ENCODE data around the gene TBX2.
A peak's percentile ranks its signal among the peaks of the same experiment; 100 is the strongest.

TBX2 gene

DNA sequence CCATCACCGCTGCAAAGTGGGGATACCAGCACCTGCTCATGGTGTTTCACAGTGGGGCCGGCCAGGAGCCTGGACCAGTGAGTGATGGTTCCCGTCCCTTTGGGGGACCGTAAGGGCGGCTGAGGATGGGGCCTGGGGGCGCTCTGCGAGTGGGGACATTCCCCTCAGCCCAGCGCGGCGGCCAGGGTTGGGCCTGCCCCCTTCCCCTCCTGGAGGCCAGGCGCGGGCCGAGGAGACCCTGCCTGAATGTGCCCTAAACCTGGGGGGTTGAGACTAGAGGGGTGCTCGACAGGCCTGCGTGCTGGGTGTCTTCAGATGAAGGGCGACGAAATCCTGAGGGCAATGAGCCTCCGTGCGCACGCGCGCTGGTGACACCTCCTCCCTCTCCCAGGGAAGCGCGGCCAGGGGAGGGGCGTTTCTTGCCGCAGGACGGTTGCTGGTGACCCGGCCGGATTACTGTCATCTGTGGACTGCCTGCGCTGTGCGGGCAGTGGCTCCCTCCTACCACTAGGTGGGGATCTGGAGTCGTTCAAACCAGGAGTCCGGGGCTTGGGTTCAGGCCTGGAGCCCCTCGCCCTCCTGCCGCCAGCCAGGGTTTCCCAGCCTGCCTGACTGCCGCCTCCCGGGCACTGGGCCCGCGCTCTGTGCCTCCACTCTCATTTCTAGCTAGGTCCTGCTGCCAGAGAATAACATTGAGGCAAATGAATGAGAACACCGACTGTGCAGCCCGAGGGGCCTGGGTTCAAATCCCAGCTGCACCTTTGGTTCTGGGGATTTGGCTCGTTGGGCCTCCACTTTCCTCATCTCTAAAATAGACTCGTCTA is 17.1 kb downstream of the TBX2 start (continued):
- TF ChIP-seq, protein P1, sequence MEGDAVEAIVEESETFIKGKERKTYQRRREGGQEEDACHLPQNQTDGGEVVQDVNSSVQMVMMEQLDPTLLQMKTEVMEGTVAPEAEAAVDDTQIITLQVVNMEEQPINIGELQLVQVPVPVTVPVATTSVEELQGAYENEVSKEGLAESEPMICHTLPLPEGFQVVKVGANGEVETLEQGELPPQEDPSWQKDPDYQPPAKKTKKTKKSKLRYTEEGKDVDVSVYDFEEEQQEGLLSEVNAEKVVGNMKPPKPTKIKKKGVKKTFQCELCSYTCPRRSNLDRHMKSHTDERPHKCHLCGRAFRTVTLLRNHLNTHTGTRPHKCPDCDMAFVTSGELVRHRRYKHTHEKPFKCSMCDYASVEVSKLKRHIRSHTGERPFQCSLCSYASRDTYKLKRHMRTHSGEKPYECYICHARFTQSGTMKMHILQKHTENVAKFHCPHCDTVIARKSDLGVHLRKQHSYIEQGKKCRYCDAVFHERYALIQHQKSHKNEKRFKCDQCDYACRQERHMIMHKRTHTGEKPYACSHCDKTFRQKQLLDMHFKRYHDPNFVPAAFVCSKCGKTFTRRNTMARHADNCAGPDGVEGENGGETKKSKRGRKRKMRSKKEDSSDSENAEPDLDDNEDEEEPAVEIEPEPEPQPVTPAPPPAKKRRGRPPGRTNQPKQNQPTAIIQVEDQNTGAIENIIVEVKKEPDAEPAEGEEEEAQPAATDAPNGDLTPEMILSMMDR (tag by site-specific recombination; IDR thresholded peaks at IDR 0.05), result peak; percentile 88
- TF ChIP-seq ZBTB20 (tag by site-specific recombination; IDR thresholded peaks at IDR 0.05) (no peak), REPIN1 (tag by site-specific recombination; IDR thresholded peaks at IDR 0.05; ENCODE audit: low read depth) (no peak), BCL11A (tag by site-specific recombination; IDR thresholded peaks at IDR 0.05; ENCODE audit: low read depth) (0 out of 2 replicates have a peak, but pooled peaks have one; percentile 78), ZNF560 (tag by site-specific recombination; IDR thresholded peaks at IDR 0.05; ENCODE audit: borderline replicate concordance) (no peak), ZNF19 (tag by site-specific recombination; IDR thresholded peaks at IDR 0.05; ENCODE audit: low read depth) (no peak), TRIM28 (IDR thresholded peaks at IDR 0.05; ENCODE audit: borderline replicate concordance, low read length) (peak; percentile 10; the same call in 1 of the 2 replicates), ZNF776 (tag by site-specific recombination; IDR thresholded peaks at IDR 0.05; ENCODE audit: borderline replicate concordance) (no peak), ZNF654 (tag by site-specific recombination; IDR thresholded peaks at IDR 0.05; ENCODE audit: low read depth) (peak; percentile 92), MZF1 (tag by site-specific recombination; IDR thresholded peaks at IDR 0.05; ENCODE audit: borderline replicate concordance) (peak; percentile 43; the same call in 1 of the 2 replicates), EGR2 (tag by site-specific recombination; IDR thresholded peaks at IDR 0.05; ENCODE audit: low read depth) (no peak), SP7 (tag by site-specific recombination; IDR thresholded peaks at IDR 0.05) (peak; percentile 47), SETDB1 (IDR thresholded peaks at IDR 0.05; ENCODE audit: insufficient read length, low read length) (no peak), ZNF423 (tag by site-specific recombination; IDR thresholded peaks at IDR 0.05) (no peak), ZBTB7A (tag by site-specific recombination; IDR thresholded peaks at IDR 0.05; ENCODE audit: low read depth) (no peak), ZSCAN30 (tag by site-specific recombination; IDR thresholded peaks at IDR 0.05) (peak; percentile 89), ZNF10 (tag by site-specific recombination; IDR thresholded peaks at IDR 0.05) (no peak), PRDM1 (tag by site-specific recombination; IDR thresholded peaks at IDR 0.05) (no peak), ZNF132 (tag by site-specific recombination; IDR thresholded peaks at IDR 0.05; ENCODE audit: borderline replicate concordance) (no peak), GLIS2 (tag by site-specific recombination; IDR thresholded peaks at IDR 0.05) (no peak), ZNF529 (tag by site-specific recombination; IDR thresholded peaks at IDR 0.05; ENCODE audit: insufficient replicate concordance) (no peak)
- TF ChIP-seq, protein P2, sequence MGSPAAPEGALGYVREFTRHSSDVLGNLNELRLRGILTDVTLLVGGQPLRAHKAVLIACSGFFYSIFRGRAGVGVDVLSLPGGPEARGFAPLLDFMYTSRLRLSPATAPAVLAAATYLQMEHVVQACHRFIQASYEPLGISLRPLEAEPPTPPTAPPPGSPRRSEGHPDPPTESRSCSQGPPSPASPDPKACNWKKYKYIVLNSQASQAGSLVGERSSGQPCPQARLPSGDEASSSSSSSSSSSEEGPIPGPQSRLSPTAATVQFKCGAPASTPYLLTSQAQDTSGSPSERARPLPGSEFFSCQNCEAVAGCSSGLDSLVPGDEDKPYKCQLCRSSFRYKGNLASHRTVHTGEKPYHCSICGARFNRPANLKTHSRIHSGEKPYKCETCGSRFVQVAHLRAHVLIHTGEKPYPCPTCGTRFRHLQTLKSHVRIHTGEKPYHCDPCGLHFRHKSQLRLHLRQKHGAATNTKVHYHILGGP (tag by site-specific recombination; IDR thresholded peaks at IDR 0.05), result no peak
- TF ChIP-seq, protein P3, sequence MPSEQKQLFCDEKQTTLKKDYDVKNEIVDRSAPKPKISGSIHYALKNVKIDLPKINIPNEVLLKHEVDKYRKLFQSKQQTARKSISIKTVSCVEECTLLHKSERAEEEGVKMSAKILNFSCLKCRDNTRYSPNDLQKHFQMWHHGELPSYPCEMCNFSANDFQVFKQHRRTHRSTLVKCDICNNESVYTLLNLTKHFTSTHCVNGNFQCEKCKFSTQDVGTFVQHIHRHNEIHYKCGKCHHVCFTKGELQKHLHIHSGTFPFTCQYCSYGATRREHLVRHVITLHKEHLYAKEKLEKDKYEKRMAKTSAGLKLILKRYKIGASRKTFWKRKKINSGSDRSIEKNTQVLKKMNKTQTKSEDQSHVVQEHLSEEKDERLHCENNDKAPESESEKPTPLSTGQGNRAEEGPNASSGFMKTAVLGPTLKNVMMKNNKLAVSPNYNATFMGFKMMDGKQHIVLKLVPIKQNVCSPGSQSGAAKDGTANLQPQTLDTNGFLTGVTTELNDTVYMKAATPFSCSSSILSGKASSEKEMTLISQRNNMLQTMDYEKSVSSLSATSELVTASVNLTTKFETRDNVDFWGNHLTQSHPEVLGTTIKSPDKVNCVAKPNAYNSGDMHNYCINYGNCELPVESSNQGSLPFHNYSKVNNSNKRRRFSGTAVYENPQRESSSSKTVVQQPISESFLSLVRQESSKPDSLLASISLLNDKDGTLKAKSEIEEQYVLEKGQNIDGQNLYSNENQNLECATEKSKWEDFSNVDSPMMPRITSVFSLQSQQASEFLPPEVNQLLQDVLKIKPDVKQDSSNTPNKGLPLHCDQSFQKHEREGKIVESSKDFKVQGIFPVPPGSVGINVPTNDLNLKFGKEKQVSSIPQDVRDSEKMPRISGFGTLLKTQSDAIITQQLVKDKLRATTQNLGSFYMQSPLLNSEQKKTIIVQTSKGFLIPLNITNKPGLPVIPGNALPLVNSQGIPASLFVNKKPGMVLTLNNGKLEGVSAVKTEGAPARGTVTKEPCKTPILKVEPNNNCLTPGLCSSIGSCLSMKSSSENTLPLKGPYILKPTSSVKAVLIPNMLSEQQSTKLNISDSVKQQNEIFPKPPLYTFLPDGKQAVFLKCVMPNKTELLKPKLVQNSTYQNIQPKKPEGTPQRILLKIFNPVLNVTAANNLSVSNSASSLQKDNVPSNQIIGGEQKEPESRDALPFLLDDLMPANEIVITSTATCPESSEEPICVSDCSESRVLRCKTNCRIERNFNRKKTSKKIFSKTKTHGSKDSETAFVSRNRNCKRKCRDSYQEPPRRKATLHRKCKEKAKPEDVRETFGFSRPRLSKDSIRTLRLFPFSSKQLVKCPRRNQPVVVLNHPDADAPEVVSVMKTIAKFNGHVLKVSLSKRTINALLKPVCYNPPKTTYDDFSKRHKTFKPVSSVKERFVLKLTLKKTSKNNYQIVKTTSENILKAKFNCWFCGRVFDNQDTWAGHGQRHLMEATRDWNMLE (tag by site-specific recombination; conservative IDR thresholded peaks at IDR 0.05; ENCODE audit: low read depth), result no peak
- TF ChIP-seq, protein P4, sequence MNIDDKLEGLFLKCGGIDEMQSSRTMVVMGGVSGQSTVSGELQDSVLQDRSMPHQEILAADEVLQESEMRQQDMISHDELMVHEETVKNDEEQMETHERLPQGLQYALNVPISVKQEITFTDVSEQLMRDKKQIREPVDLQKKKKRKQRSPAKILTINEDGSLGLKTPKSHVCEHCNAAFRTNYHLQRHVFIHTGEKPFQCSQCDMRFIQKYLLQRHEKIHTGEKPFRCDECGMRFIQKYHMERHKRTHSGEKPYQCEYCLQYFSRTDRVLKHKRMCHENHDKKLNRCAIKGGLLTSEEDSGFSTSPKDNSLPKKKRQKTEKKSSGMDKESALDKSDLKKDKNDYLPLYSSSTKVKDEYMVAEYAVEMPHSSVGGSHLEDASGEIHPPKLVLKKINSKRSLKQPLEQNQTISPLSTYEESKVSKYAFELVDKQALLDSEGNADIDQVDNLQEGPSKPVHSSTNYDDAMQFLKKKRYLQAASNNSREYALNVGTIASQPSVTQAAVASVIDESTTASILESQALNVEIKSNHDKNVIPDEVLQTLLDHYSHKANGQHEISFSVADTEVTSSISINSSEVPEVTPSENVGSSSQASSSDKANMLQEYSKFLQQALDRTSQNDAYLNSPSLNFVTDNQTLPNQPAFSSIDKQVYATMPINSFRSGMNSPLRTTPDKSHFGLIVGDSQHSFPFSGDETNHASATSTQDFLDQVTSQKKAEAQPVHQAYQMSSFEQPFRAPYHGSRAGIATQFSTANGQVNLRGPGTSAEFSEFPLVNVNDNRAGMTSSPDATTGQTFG (tag by site-specific recombination; IDR thresholded peaks at IDR 0.05; ENCODE audit: borderline replicate concordance), result no peak
- TF ChIP-seq, protein P5, sequence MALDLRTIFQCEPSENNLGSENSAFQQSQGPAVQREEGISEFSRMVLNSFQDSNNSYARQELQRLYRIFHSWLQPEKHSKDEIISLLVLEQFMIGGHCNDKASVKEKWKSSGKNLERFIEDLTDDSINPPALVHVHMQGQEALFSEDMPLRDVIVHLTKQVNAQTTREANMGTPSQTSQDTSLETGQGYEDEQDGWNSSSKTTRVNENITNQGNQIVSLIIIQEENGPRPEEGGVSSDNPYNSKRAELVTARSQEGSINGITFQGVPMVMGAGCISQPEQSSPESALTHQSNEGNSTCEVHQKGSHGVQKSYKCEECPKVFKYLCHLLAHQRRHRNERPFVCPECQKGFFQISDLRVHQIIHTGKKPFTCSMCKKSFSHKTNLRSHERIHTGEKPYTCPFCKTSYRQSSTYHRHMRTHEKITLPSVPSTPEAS (tag by site-specific recombination; IDR thresholded peaks at IDR 0.05), result no peak
- TF ChIP-seq, protein P6, sequence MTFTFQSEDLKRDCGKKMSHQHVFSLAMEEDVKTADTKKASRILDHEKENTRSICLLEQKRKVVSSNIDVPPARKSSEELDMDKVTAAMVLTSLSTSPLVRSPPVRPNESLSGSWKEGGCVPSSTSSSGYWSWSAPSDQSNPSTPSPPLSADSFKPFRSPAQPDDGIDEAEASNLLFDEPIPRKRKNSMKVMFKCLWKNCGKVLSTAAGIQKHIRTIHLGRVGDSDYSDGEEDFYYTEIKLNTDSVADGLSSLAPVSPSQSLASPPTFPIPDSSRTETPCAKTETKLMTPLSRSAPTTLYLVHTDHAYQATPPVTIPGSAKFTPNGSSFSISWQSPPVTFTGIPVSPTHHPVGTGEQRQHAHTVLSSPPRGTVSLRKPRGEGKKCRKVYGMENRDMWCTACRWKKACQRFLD (tag by site-specific recombination; IDR thresholded peaks at IDR 0.05), result no peak
